NB4 (cell line): ENCODE measurements around the gene RSU1.
A peak's percentile ranks its signal among the peaks of the same experiment; 100 is the strongest.

Experiments used
- DNase-seq: peaks from one replicate; pipeline ENCODE4 v3.0.0; 2010; ENCODE audit warnings: low read depth
- H3K4me3 ChIP-seq: one replicate; pipeline ENCODE4 v1.5.1; 2011; ENCODE audit warnings: mild to moderate bottlenecking, low read depth, low read length, moderate library complexity
- MAX ChIP-seq: IDR thresholded peaks from 2 replicates; pipeline ENCODE4 v1.6.1; 2011; ENCODE audit warnings: low read depth, low read length
- MYC ChIP-seq: IDR thresholded peaks from 2 replicates; pipeline ENCODE4 v1.6.1; 2011; ENCODE audit warnings: low read depth, low read length
- POLR2A ChIP-seq: IDR thresholded peaks from 2 replicates; pipeline ENCODE4 v1.6.1; 2011; ENCODE audit warnings: mild to moderate bottlenecking; ENCODE audit not compliant: insufficient read length; ENCODE audit errors: extremely low read depth
- TF ChIP-seq, protein P1 (sequence below): IDR thresholded peaks from one replicate; pipeline ENCODE4 v1.5.1; 2012; ENCODE audit warnings: low read depth, low read length

Gene RSU1

GRCh38 chr10:16811765-16812164, 5.5 kb downstream of the RSU1 start:
- H3K4me3 ChIP-seq, result no peak overlapping the region
- DNase-seq, result peak; percentile 36
- no peak for TF ChIP-seq POLR2A
- TF ChIP-seq, protein P1, sequence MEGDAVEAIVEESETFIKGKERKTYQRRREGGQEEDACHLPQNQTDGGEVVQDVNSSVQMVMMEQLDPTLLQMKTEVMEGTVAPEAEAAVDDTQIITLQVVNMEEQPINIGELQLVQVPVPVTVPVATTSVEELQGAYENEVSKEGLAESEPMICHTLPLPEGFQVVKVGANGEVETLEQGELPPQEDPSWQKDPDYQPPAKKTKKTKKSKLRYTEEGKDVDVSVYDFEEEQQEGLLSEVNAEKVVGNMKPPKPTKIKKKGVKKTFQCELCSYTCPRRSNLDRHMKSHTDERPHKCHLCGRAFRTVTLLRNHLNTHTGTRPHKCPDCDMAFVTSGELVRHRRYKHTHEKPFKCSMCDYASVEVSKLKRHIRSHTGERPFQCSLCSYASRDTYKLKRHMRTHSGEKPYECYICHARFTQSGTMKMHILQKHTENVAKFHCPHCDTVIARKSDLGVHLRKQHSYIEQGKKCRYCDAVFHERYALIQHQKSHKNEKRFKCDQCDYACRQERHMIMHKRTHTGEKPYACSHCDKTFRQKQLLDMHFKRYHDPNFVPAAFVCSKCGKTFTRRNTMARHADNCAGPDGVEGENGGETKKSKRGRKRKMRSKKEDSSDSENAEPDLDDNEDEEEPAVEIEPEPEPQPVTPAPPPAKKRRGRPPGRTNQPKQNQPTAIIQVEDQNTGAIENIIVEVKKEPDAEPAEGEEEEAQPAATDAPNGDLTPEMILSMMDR, result no peak
- no peak for TF ChIP-seq MYC
- no peak for TF ChIP-seq MAX

DNA sequence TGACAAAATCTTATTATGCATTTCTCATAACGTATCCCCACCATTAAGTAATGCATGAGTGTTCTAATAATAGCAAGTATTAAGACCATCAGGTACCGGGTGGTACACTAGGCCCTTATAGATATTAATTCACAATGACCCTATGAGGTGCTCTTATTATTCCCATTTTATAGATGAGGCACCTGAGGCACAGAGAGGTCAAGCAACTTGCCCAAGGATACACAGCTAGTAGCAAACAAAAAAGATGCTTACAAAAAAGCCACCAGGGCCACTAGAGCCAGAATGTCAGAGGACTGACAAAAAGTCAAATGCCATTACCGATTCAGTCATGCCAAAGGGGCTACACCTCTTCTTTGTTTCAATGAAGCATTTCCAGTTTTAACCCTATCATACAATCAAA, 5.9 kb downstream of the RSU1 start:
- TF ChIP-seq MYC (no peak), POLR2A (no peak), MAX (no peak)
- TF ChIP-seq, protein P1, result no peak
- no peak overlapping the region for H3K4me3 ChIP-seq
- no peak for DNase-seq

DNA sequence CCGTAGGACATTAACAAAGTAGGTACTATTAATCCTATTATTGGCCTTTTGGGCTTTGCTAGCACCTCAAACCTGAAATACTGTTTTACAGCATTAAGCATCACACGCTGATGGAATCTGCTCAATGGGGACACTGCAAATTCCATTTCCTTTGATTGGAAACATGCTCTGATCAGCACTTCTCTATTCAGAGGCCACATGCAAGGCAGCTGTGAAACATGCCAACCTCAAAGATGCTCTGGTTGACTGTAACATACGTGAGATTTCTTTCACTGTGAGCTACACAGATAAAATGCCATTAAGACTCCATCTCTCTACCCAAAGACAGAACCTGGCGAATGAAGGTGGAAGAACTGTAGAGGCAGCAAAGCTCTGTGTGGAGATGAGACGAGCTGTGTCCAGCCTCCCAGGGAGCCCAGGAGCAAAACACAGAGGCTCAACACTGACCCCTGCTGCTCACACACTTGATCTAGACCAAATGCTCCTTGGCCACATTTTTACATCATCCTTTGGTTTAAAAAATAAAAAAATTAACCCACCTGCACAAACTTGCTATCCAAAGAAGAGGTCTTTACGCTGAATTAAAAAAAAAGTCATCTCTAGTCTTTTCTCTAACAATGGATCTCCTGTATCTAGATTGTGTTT, 8.0 kb downstream of the RSU1 start:
- H3K4me3 ChIP-seq, result no peak overlapping the region
- peak; percentile 53 for DNase-seq
- TF ChIP-seq, protein P1, result peak; percentile 50
- TF ChIP-seq MAX, result no peak

GRCh38 chr10:16804123-16804522, 13.1 kb downstream of the RSU1 start:
- no peak overlapping the region for H3K4me3 ChIP-seq
- TF ChIP-seq POLR2A (no peak), MYC (no peak), MAX (no peak)
- TF ChIP-seq, protein P1, result no peak
- no peak for DNase-seq

DNA sequence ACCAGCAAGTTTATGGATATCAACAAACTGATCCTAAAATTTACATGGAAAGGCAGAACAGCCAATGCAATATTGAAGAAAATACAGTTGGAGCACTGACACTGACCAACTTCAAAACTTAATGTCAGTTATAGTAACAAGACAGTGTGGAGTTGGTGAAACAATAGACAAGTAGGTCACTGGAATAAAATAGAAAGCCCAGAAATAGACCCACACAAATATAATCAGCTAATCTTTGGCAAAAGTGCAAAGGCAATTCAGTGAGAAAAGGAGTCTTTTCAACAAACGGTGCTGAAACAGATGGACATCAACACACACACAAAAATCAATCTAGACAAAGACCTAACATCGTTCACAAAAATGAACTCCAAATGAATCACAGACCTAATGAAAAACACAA, 13.8 kb downstream of the RSU1 start:
- no peak for DNase-seq
- H3K4me3 ChIP-seq, result no peak overlapping the region
- TF ChIP-seq, protein P1, result no peak
- no peak for TF ChIP-seq POLR2A
- TF ChIP-seq MAX, result no peak
- TF ChIP-seq MYC, result no peak
